ENCODE results near the gene PARVB. TPM values are rescaled to one million over a fixed set of nuclear protein-coding genes. Genes with fewer than 3 reads are reported as not detected.
"Not testable (repeated sequence)": the region's sequence is repeated elsewhere in the genome, so short reads cannot be mapped to it uniquely, and the experiment has no call there.

PARVB gene
- total RNA-seq, 4 donors from 2014 or later: 10.5 to 25.1 (median 14.6) TPM

- TF ChIP-seq POLR2A (IDR thresholded peaks at IDR 0.05) (no peak), CTCF (IDR thresholded peaks at IDR 0.05) (no peak)
- 72 to 78% methylated on average over 2 of the region's 2 CpGs for WGBS, 2 donors
- intact Hi-C loops (cut with DNase I; ENCODE audit: low total_unique reads): no loop called here
- no peak for DNase-seq (ENCODE audit: low spot score in 2 of 2)
- no peak overlapping the region for H3K4me3 ChIP-seq (ENCODE audit: low read depth, poor library complexity, severe bottlenecking)
Measured at GRCh38 chr22:44014241-44014640, 9.9 kb upstream of the PARVB start.

GRCh38 chr22:44016586-44016985, 7.5 kb upstream of the PARVB start:
- WGBS, 2 donors: 86 to 93% methylated on average over 3 of the region's 3 CpGs

GRCh38 chr22:44018594-44018993, 5.5 kb upstream of the PARVB start:
- intact Hi-C loops (cut with DNase I; ENCODE audit: low total_unique reads): no loop called here
- WGBS, 2 donors: 98% methylated on average over 9 of the region's 9 CpGs

More at GRCh38 chr22:44016586-44016985, 7.5 kb upstream of the PARVB start:
- DNase-seq (ENCODE audit: low spot score in 2 of 2); intact Hi-C loops (cut with DNase I; ENCODE audit: low total_unique reads); H3K4me3 ChIP-seq (ENCODE audit: low read depth, poor library complexity, severe bottlenecking): not testable (repeated sequence)

GRCh38 chr22:44019416-44019815, 4.7 kb upstream of the PARVB start:
- intact Hi-C loops (cut with DNase I; ENCODE audit: low total_unique reads): no loop called here
- WGBS, 2 donors: 84 to 86% methylated on average over 10 of the region's 10 CpGs
- DNase-seq (ENCODE audit: low spot score in 2 of 2): no peak
- TF ChIP-seq POLR2A (IDR thresholded peaks at IDR 0.05): no peak
- no peak for TF ChIP-seq CTCF (IDR thresholded peaks at IDR 0.05)
- H3K4me3 ChIP-seq (ENCODE audit: low read depth, poor library complexity, severe bottlenecking): no peak overlapping the region

More at GRCh38 chr22:44018594-44018993, 5.5 kb upstream of the PARVB start:
- H3K4me3 ChIP-seq (ENCODE audit: low read depth, poor library complexity, severe bottlenecking): no peak overlapping the region
- TF ChIP-seq CTCF (IDR thresholded peaks at IDR 0.05): no peak
- no peak for TF ChIP-seq POLR2A (IDR thresholded peaks at IDR 0.05)
- no peak for DNase-seq (ENCODE audit: low spot score in 2 of 2)

GRCh38 chr22:44019846-44020245, 4.3 kb upstream of the PARVB start:
- H3K4me3 ChIP-seq (ENCODE audit: low read depth, poor library complexity, severe bottlenecking): no peak overlapping the region
- intact Hi-C loops (cut with DNase I; ENCODE audit: low total_unique reads): no loop called here
- no peak for TF ChIP-seq CTCF (IDR thresholded peaks at IDR 0.05)
- no peak for TF ChIP-seq POLR2A (IDR thresholded peaks at IDR 0.05)
- DNase-seq (ENCODE audit: low spot score in 2 of 2): no peak
- WGBS, 2 donors: 86 to 88% methylated on average over 5 of the region's 5 CpGs

- TF ChIP-seq CTCF (IDR thresholded peaks at IDR 0.05) (no peak), POLR2A (IDR thresholded peaks at IDR 0.05) (no peak)
- DNase-seq (ENCODE audit: low spot score in 2 of 2): no peak
- intact Hi-C loops (cut with DNase I; ENCODE audit: low total_unique reads): no loop called here
- no peak overlapping the region for H3K4me3 ChIP-seq (ENCODE audit: low read depth, poor library complexity, severe bottlenecking)
- WGBS, 2 donors: 92 to 96% methylated on average over 8 of the region's 8 CpGs
Measured at GRCh38 chr22:44020981-44021380, 3.1 kb upstream of the PARVB start.
